GM23338 (cell line): Measurements from ENCODE around the gene LACC1. TPM values are rescaled to one million over a fixed set of nuclear protein-coding genes. Genes with fewer than 3 reads are reported as not detected.

Experiments used
- ATAC-seq: fragments of 200-7000 bp; cut with Tn5 transposase; 3 replicates; pipeline ENCODE4 v1.9.1; 2020
- DNase-seq: peaks from one replicate; pipeline ENCODE4 v3.0.0-alpha.2; 2015; ENCODE audit warnings: low spot score
- H2AFZ ChIP-seq: fragments of 200-600 bp; sonication (generic); 2 replicates; pipeline ENCODE4 v1.8.0; 2016; ENCODE audit warnings: antibody characterized with exemption, mild to moderate bottlenecking, moderate library complexity
- H3F3A ChIP-seq: fragments of 200-600 bp; sonication (generic); replicated peaks from 2 replicates; pipeline ENCODE4 v1.8.0; 2017; ENCODE audit warnings: antibody characterized with exemption, mixed run types, low read depth
- H3K27ac ChIP-seq: fragments of 200-600 bp; sonication (generic); 2 replicates; pipeline ENCODE4 v1.6.1; 2016; ENCODE audit warnings: low read depth
- H3K27me3 ChIP-seq: fragments of 200-600 bp; sonication (generic); 2 replicates; pipeline ENCODE4 v1.8.0; 2016; ENCODE audit warnings: mild to moderate bottlenecking, mixed run types, moderate library complexity; ENCODE audit not compliant: insufficient read depth
- H3K36me3 ChIP-seq: fragments of 200-600 bp; sonication (generic); 2 replicates; pipeline ENCODE4 v1.8.0; 2016; ENCODE audit warnings: mild to moderate bottlenecking; ENCODE audit not compliant: insufficient read depth
- H3K4me1 ChIP-seq: fragments of 200-600 bp; sonication (generic); 2 replicates; pipeline ENCODE4 v1.8.0; 2016; ENCODE audit warnings: mild to moderate bottlenecking, moderate library complexity; ENCODE audit not compliant: insufficient read depth
- H3K4me2 ChIP-seq: fragments of 200-600 bp; sonication (generic); 2 replicates; pipeline ENCODE4 v1.7.1; 2017; ENCODE audit warnings: mixed run types
- H3K4me3 ChIP-seq: fragments of 200-600 bp; sonication (generic); 2 replicates; pipeline ENCODE4 v1.6.1; 2016; ENCODE audit warnings: mixed run types
- H3K79me2 ChIP-seq: fragments of 200-600 bp; sonication (generic); replicated peaks from 2 replicates; pipeline ENCODE4 v1.8.0; 2017; ENCODE audit warnings: mild to moderate bottlenecking; ENCODE audit not compliant: insufficient read depth
- H3K9me2 ChIP-seq: fragments of 200-600 bp; sonication (generic); 2 replicates; pipeline ENCODE4 v1.8.0; 2017; ENCODE audit not compliant: insufficient read depth
- H4K20me1 ChIP-seq: fragments of 200-600 bp; sonication (generic); replicated peaks from 2 replicates; pipeline ENCODE4 v1.8.0; 2017; ENCODE audit warnings: mild to moderate bottlenecking; ENCODE audit not compliant: insufficient read depth
- H3K27ac Mint-ChIP-seq: 2 replicates; pipeline ENCODE4 v1.8.0; 2020; ENCODE audit warnings: inconsistent platforms, mild to moderate bottlenecking, moderate library complexity, mixed read lengths
- H3K27me3 Mint-ChIP-seq: 3 replicates; pipeline ENCODE4 v1.8.0; 2022; ENCODE audit warnings: low read depth, mild to moderate bottlenecking, moderate library complexity, mixed read lengths, inconsistent platforms; ENCODE audit not compliant: insufficient read depth, poor library complexity
- H3K36me3 Mint-ChIP-seq: 3 replicates; pipeline ENCODE4 v1.8.0; 2021; ENCODE audit warnings: low read depth, mild to moderate bottlenecking, inconsistent platforms, moderate library complexity, mixed read lengths
- H3K4me1 Mint-ChIP-seq: 3 replicates; pipeline ENCODE4 v1.8.0; 2020; ENCODE audit warnings: mild to moderate bottlenecking, inconsistent platforms, mixed read lengths
- H3K4me3 Mint-ChIP-seq: 3 replicates; pipeline ENCODE4 v1.8.0; 2021; ENCODE audit warnings: moderate library complexity, mild to moderate bottlenecking, inconsistent platforms, mixed read lengths
- H3K9me3 Mint-ChIP-seq: 3 replicates; pipeline ENCODE4 v1.8.0; 2020; ENCODE audit warnings: moderate library complexity, mild to moderate bottlenecking, inconsistent platforms, mixed read lengths
- CREB1 ChIP-seq: fragments of 250-450 bp; sonication (Bioruptor Pico); IDR thresholded peaks from 2 replicates; pipeline ENCODE4 v1.5.0; 2020; ENCODE audit warnings: low read depth, mild to moderate bottlenecking, moderate library complexity
- CTCF ChIP-seq, 2 experiments: fragments of 200-600 bp in 1 of 2; sonication (generic) in 1 of 2; conservative IDR thresholded peaks; 2 replicates each; pipeline versions ENCODE4 v1.5.1 to v1.6.1; 2016 to 2017; ENCODE audit warnings: antibody characterized with exemption in 2 of 2, low read depth in 2 of 2, mild to moderate bottlenecking in 2 of 2, moderate library complexity in 1 of 2
- ETS1 ChIP-seq: IDR thresholded peaks from 2 replicates; pipeline ENCODE4 v1.6.1; 2016; ENCODE audit warnings: antibody characterized with exemption
- EZH2 ChIP-seq: fragments of 200-600 bp; sonication (generic); IDR thresholded peaks from one replicate; pipeline ENCODE4 v1.8.0; 2017; ENCODE audit warnings: antibody characterized with exemption, mild to moderate bottlenecking, low read depth; ENCODE audit not compliant: unreplicated experiment
- JUNB ChIP-seq: IDR thresholded peaks from one replicate; pipeline ENCODE4 v1.6.1; 2016; ENCODE audit warnings: antibody characterized with exemption; ENCODE audit not compliant: unreplicated experiment
- POLR2AphosphoS5 ChIP-seq: IDR thresholded peaks from 2 replicates; pipeline ENCODE4 v1.6.1; 2016; ENCODE audit warnings: antibody characterized with exemption, low read depth
- STAT1 ChIP-seq: IDR thresholded peaks from one replicate; pipeline ENCODE4 v1.6.1; 2016; ENCODE audit warnings: antibody characterized with exemption; ENCODE audit not compliant: unreplicated experiment
- ZNF114 ChIP-seq: fragments of 250-450 bp; sonication (Bioruptor Pico); IDR thresholded peaks from 2 replicates; pipeline ENCODE4 v1.5.0; 2020; ENCODE audit warnings: mild to moderate bottlenecking, moderate library complexity
- ZNF331 ChIP-seq: fragments of 250-450 bp; sonication (Bioruptor Pico); IDR thresholded peaks from 2 replicates; pipeline ENCODE4 v1.5.0; 2020; ENCODE audit warnings: low read depth, mild to moderate bottlenecking, moderate library complexity
- polyA plus RNA-seq: library from polyadenylated mRNA; unstranded; fragments of >200 nt; fragmentation: Nextera tagmentation; extraction: Ambion mirVana; gene quantifications from 2 replicates; pipeline ENCODE4 v1.2.1, GENCODE V29; 2016
- total RNA-seq: library from RNA; depleted of rRNA; stranded (reverse); fragments of >200 nt; shearing (Covaris generic); gene quantifications from 2 replicates; pipeline ENCODE4 v1.2.3, GENCODE V29; 2014
- TF ChIP-seq, protein P1 (sequence below): fragments of 250-450 bp; sonication (Bioruptor Pico); IDR thresholded peaks from 2 replicates; pipeline ENCODE4 v1.5.0; 2020; ENCODE audit warnings: mild to moderate bottlenecking, moderate library complexity

LACC1 gene
- total and polyA plus RNA-seq, 2 experiments from 2014 or later: 4.4 to 4.6 TPM

DNA sequence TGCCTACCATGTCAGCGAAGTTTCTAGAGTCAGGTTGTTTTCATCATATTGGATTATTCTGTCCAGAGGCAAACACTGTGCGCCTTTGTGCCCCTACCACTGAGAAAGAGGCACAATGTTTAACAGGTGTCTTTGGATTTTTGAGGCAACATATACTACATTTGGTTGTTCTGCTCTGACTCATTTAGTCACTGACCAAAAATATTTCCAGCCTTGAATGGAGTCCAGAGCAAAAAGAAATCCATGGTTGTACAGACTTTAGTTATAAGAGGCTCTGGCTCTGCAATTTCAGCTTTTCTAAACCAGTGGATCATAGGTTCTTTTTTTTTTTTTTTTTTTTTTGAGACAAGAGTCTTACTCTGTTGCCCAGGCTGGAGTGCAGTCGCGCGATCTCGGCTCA lies 35.7 kb downstream of the LACC1 start (continued):
- TF ChIP-seq ETS1: no peak
- no peak for TF ChIP-seq ZNF331 (CRISPR knock-in tag)
- TF ChIP-seq CTCF (conservative IDR thresholded peaks at IDR 0.05; ENCODE audit: low read depth in 2 of 2): no peak
- no peak for TF ChIP-seq CREB1 (CRISPR knock-in tag)
- no peak for TF ChIP-seq STAT1
- TF ChIP-seq JUNB: no peak
- no peak for TF ChIP-seq ZNF114 (CRISPR knock-in tag)

GRCh38 chr13:43916828-43917227 lies 37.1 kb downstream of the LACC1 start:
- H3F3A ChIP-seq: no peaks in the 10 kb centered on the region
- no peak overlapping the region for H3K27ac ChIP-seq
- ATAC-seq: no peak
- H3K36me3 ChIP-seq: no peaks in the 10 kb centered on the region
- TF ChIP-seq POLR2AphosphoS5 (no peak), ETS1 (no peak), EZH2 (no peak), CREB1 (CRISPR knock-in tag) (no peak)
- TF ChIP-seq, protein P1, sequence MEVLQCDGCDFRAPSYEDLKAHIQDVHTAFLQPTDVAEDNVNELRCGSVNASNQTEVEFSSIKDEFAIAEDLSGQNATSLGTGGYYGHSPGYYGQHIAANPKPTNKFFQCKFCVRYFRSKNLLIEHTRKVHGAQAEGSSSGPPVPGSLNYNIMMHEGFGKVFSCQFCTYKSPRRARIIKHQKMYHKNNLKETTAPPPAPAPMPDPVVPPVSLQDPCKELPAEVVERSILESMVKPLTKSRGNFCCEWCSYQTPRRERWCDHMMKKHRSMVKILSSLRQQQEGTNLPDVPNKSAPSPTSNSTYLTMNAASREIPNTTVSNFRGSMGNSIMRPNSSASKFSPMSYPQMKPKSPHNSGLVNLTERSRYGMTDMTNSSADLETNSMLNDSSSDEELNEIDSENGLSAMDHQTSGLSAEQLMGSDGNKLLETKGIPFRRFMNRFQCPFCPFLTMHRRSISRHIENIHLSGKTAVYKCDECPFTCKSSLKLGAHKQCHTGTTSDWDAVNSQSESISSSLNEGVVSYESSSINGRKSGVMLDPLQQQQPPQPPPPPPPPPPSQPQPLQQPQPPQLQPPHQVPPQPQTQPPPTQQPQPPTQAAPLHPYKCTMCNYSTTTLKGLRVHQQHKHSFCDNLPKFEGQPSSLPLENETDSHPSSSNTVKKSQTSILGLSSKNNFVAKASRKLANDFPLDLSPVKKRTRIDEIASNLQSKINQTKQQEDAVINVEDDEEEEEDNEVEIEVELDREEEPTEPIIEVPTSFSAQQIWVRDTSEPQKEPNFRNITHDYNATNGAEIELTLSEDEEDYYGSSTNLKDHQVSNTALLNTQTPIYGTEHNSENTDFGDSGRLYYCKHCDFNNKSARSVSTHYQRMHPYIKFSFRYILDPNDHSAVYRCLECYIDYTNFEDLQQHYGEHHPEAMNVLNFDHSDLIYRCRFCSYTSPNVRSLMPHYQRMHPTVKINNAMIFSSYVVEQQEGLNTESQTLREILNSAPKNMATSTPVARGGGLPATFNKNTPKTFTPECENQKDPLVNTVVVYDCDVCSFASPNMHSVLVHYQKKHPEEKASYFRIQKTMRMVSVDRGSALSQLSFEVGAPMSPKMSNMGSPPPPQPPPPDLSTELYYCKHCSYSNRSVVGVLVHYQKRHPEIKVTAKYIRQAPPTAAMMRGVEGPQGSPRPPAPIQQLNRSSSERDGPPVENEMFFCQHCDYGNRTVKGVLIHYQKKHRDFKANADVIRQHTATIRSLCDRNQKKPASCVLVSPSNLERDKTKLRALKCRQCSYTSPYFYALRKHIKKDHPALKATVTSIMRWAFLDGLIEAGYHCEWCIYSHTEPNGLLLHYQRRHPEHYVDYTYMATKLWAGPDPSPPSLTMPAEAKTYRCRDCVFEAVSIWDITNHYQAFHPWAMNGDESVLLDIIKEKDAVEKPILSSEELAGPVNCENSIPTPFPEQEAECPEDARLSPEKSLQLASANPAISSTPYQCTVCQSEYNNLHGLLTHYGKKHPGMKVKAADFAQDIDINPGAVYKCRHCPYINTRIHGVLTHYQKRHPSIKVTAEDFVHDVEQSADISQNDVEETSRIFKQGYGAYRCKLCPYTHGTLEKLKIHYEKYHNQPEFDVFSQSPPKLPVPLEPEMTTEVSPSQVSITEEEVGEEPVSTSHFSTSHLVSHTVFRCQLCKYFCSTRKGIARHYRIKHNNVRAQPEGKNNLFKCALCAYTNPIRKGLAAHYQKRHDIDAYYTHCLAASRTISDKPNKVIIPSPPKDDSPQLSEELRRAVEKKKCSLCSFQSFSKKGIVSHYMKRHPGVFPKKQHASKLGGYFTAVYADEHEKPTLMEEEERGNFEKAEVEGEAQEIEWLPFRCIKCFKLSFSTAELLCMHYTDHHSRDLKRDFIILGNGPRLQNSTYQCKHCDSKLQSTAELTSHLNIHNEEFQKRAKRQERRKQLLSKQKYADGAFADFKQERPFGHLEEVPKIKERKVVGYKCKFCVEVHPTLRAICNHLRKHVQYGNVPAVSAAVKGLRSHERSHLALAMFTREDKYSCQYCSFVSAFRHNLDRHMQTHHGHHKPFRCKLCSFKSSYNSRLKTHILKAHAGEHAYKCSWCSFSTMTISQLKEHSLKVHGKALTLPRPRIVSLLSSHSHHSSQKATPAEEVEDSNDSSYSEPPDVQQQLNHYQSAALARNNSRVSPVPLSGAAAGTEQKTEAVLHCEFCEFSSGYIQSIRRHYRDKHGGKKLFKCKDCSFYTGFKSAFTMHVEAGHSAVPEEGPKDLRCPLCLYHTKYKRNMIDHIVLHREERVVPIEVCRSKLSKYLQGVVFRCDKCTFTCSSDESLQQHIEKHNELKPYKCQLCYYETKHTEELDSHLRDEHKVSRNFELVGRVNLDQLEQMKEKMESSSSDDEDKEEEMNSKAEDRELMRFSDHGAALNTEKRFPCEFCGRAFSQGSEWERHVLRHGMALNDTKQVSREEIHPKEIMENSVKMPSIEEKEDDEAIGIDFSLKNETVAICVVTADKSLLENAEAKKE (CRISPR knock-in tag): no peak
- no peaks in the 10 kb centered on the region for H3K4me1 Mint-ChIP-seq
- DNase-seq: no peak
- no peaks in the 10 kb centered on the region for H4K20me1 ChIP-seq
- no peaks in the 10 kb centered on the region for H3K27me3 Mint-ChIP-seq
- H3K4me3 Mint-ChIP-seq: no peak overlapping the region
- no peaks in the 10 kb centered on the region for H3K79me2 ChIP-seq
- no peaks in the 10 kb centered on the region for H3K9me2 ChIP-seq
- peaks cover 3% of the 10 kb centered on the region; the same call in 1 of the 2 replicates for H3K4me1 ChIP-seq
- H3K27ac Mint-ChIP-seq: no peak overlapping the region
- H3K4me3 ChIP-seq: no peak overlapping the region
- H3K27me3 ChIP-seq: no peaks in the 10 kb centered on the region
- no peak overlapping the region for H3K4me2 ChIP-seq
- no peak overlapping the region for H2AFZ ChIP-seq
- no peaks in the 10 kb centered on the region for H3K36me3 Mint-ChIP-seq
- no peaks in the 10 kb centered on the region for H3K9me3 Mint-ChIP-seq
